ENCODE data around the gene PCDHGB2. TPM values are rescaled to one million over a fixed set of nuclear protein-coding genes. Genes with fewer than 3 reads are reported as not detected.

The PCDHGB2 gene
- total and polyA plus RNA-seq, 2 experiments from 2014 or later: 1.2 to 5.8 TPM

- H3K4me2 ChIP-seq: no peak within 1 kb of the TSS
- no peak for TF ChIP-seq STAT1 (IDR thresholded peaks at IDR 0.05; ENCODE audit: unreplicated experiment)
- TF ChIP-seq CTCF (conservative IDR thresholded peaks at IDR 0.05; ENCODE audit: low read depth in 2 of 2): peak; percentile 55 to 62
- TF ChIP-seq EZH2 (IDR thresholded peaks at IDR 0.05; ENCODE audit: low read depth, unreplicated experiment): no peak
- no peak for TF ChIP-seq NANOG (IDR thresholded peaks at IDR 0.05; ENCODE audit: borderline replicate concordance)
- TF ChIP-seq EZH2phosphoT487 (IDR thresholded peaks at IDR 0.05; ENCODE audit: unreplicated experiment): no peak
- TF ChIP-seq REST (IDR thresholded peaks at IDR 0.05; ENCODE audit: unreplicated experiment): no peak
- TF ChIP-seq ZNF331 (CRISPR knock-in tag; IDR thresholded peaks at IDR 0.05; ENCODE audit: low read depth): no peak
- no peak for TF ChIP-seq JUNB (IDR thresholded peaks at IDR 0.05; ENCODE audit: unreplicated experiment)
- H3K36me3 ChIP-seq (ENCODE audit: insufficient read depth): peaks cover under 1% of the 10 kb centered on the region; the same call in 1 of the 2 replicates
- no peak within 1 kb of the TSS for H3K4me3 Mint-ChIP-seq
- no peak within 1 kb of the TSS for H2AFZ ChIP-seq
- no peak within 1 kb of the TSS for H3K27ac ChIP-seq (ENCODE audit: low read depth)
- H4K20me1 ChIP-seq (replicated peaks; ENCODE audit: insufficient read depth): no peaks in the 10 kb centered on the region
- peaks cover 66% of the 10 kb centered on the region for H3K9me3 Mint-ChIP-seq
- no peaks in the 10 kb centered on the region for H3K4me1 ChIP-seq (ENCODE audit: insufficient read depth)
- no peaks in the 10 kb centered on the region for H3K9me2 ChIP-seq (ENCODE audit: insufficient read depth)
- H3F3A ChIP-seq (replicated peaks; ENCODE audit: low read depth): no peaks in the 10 kb centered on the region
- no peak within 1 kb of the TSS for H3K4me3 ChIP-seq
- peaks cover 9% of the 10 kb centered on the region for H3K27me3 Mint-ChIP-seq (ENCODE audit: insufficient read depth, low read depth, poor library complexity)
- ATAC-seq: peak; percentile 52
- peak; percentile 77 for DNase-seq (ENCODE audit: low spot score)
- no peaks in the 10 kb centered on the region for H3K79me2 ChIP-seq (replicated peaks; ENCODE audit: insufficient read depth)
- H3K4me1 Mint-ChIP-seq: peaks cover 2% of the 10 kb centered on the region; the same call in 1 of the 3 replicates
- peaks cover 55% of the 10 kb centered on the region for H3K36me3 Mint-ChIP-seq (ENCODE audit: low read depth)
- no peaks in the 10 kb centered on the region for H3K27me3 ChIP-seq (ENCODE audit: insufficient read depth)
- no peak within 1 kb of the TSS for H3K27ac Mint-ChIP-seq
These were observed 10.4 kb downstream of the PCDHGB2 start, which contains the start of gene PCDHGB3 for GRCh38 chr5:141369994-141370848. Gene PCDHGB3 (plus strand): TSS chr5:141370242. CDS start chr5:141370395, 153 bp downstream.

Measured in GM23338 (cell line).